Uterus (tissue), 4 donors: ENCODE data around the gene FAM120AOS. TPM values are rescaled to one million over a fixed set of nuclear protein-coding genes. Genes with fewer than 3 reads are reported as not detected.

Experiments
- DNase-seq, 2 donors: peaks; one replicate each; pipeline ENCODE4 v3.0.0-alpha.2; 2019 to 2020
- H3K27ac ChIP-seq, 2 donors: fragments of 200-600 bp; sonication (generic); 1 replicate in 1 of 2; 2 replicates in 1 of 2; pipeline ENCODE4 v1.5.1; 2016 to 2018
- H3K27me3 ChIP-seq, 2 donors: fragments of 200-600 bp; sonication (generic); one replicate each; pipeline ENCODE4 v1.5.1; 2018 to 2019; ENCODE audit warnings: control low read depth in 1 of 2
- H3K36me3 ChIP-seq, 2 donors: fragments of 200-600 bp; sonication (generic); one replicate each; pipeline ENCODE4 v1.5.1; 2019; ENCODE audit warnings: control low read depth in 1 of 2
- H3K4me1 ChIP-seq, 2 donors: fragments of 200-600 bp; sonication (generic); one replicate each; pipeline ENCODE4 v1.5.1; 2018 to 2019; ENCODE audit warnings: control low read depth in 1 of 2
- H3K4me3 ChIP-seq, 2 donors: fragments of 200-600 bp; sonication (generic); 1 replicate in 1 of 2; 2 replicates in 1 of 2; pipeline ENCODE4 v1.5.1; 2018 to 2019; ENCODE audit warnings: mild to moderate bottlenecking in 1 of 2
- H3K9me3 ChIP-seq, 2 donors: fragments of 200-600 bp; sonication (generic); one replicate each; pipeline ENCODE4 v1.5.1; 2019; ENCODE audit warnings: control low read depth in 1 of 2
- POLR2A ChIP-seq, 2 donors: fragments of 450-650 bp; IDR thresholded peaks; one replicate each; pipeline ENCODE4 v1.6.1; 2016; ENCODE audit warnings: antibody characterized with exemption in 2 of 2, mild to moderate bottlenecking in 1 of 2, moderate library complexity in 1 of 2
- intact Hi-C: fragments of 100-400 bp; cut with DNase I; formaldehyde crosslinking; loops from one replicate; pipeline ENCODE4 v1.15.1; 2023; ENCODE audit warnings: low total_unique reads
- total RNA-seq, 4 donors: library from RNA; depleted of rRNA in 3 of 4; stranded (reverse); fragments of >200 nt in 3 of 4; gene quantifications; one replicate each; pipeline versions ENCODE4 v1.1.0 to v1.2.4, GENCODE V29; 2014 to 2023
- TF ChIP-seq, protein P1 (sequence below), 4 experiments: fragments of 200-600 bp in 2 of 4; fragments of 450-650 bp in 2 of 4; sonication (generic) in 2 of 4; IDR thresholded peaks; one replicate each; pipeline ENCODE4 v1.5.1; 2016 to 2019; ENCODE audit warnings: antibody characterized with exemption in 4 of 4, mild to moderate bottlenecking in 2 of 4, moderate library complexity in 1 of 4
- donor health status: DM: yes; HTN: yes; CAD: no.

The FAM120AOS gene
- total RNA-seq, 4 donors from 2014 or later, result 8.5 to 45.2 (median 39.1) TPM

DNA sequence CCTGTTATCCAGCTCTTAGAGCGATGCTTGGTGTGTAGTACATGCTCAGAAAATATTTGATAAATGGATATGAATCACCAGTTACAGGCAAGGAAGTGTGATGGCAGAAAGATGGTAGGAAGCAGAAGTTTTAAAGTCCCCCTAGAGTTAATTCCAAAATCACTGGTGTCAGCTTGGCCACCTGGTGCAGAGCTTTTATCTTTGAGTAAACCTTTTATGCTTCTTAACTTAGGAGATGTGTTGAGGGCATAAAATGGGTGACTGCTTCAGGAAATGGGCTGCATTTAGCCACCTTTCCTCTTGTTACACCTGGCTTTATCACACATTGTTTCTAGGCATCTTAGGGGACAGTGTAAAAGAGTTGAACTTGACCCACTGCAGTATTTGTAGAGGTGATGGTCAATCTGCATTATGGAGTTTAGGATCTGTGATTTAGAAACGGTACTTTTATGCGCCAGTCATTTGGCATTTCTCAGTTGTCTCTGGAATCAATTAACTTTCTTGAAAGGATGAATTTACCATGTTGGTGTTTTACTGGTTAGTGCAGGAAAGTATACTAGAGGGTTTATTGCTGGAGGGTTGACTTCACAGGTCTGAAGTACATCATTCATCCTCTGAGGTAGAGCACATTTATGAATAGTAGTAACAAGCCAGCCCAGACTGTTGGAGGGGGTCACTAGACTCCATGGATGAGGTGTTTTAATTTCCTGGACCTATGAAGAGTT lies 7.5 kb upstream of the FAM120AOS start:
- TF ChIP-seq, protein P1, sequence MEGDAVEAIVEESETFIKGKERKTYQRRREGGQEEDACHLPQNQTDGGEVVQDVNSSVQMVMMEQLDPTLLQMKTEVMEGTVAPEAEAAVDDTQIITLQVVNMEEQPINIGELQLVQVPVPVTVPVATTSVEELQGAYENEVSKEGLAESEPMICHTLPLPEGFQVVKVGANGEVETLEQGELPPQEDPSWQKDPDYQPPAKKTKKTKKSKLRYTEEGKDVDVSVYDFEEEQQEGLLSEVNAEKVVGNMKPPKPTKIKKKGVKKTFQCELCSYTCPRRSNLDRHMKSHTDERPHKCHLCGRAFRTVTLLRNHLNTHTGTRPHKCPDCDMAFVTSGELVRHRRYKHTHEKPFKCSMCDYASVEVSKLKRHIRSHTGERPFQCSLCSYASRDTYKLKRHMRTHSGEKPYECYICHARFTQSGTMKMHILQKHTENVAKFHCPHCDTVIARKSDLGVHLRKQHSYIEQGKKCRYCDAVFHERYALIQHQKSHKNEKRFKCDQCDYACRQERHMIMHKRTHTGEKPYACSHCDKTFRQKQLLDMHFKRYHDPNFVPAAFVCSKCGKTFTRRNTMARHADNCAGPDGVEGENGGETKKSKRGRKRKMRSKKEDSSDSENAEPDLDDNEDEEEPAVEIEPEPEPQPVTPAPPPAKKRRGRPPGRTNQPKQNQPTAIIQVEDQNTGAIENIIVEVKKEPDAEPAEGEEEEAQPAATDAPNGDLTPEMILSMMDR (IDR thresholded peaks at IDR 0.05), result no peak
- no peak for TF ChIP-seq POLR2A (IDR thresholded peaks at IDR 0.05)
- no peaks in the 10 kb centered on the region for H3K36me3 ChIP-seq
- peaks cover 0 to 5% of the 10 kb centered on the region in 2 donors for H3K4me1 ChIP-seq
- intact Hi-C loops, result no loop called here
- H3K4me3 ChIP-seq, result no peak overlapping the region
- DNase-seq, result no peak
- H3K27me3 ChIP-seq, result no peaks in the 10 kb centered on the region
- H3K9me3 ChIP-seq, result no peaks in the 10 kb centered on the region
- H3K27ac ChIP-seq, result no peak overlapping the region

- Histone ChIP-seq H3K9me3 (no peaks in the 10 kb centered on the region), H3K4me3 (no peak overlapping the region), H3K4me1 (peaks cover 0 to 15% of the 10 kb centered on the region in 2 donors), H3K36me3 (no peaks in the 10 kb centered on the region), H3K27me3 (no peaks in the 10 kb centered on the region), H3K27ac (no peak overlapping the region)
- TF ChIP-seq, protein P1 (IDR thresholded peaks at IDR 0.05), result no peak
- no peak for TF ChIP-seq POLR2A (IDR thresholded peaks at IDR 0.05)
- intact Hi-C loops, result loop anchor here (10.0 kb wide), 1 partner anchor 705 kb away; no protein-coding TSS in a partner anchor
- DNase-seq, result no peak
Measured at GRCh38 chr9:93459432-93459847, 6.1 kb upstream of the FAM120AOS start.

GRCh38 chr9:93458712-93459111 lies 5.3 kb upstream of the FAM120AOS start:
- no peaks in the 10 kb centered on the region for H3K27me3 ChIP-seq
- no peaks in the 10 kb centered on the region for H3K36me3 ChIP-seq
- no peak overlapping the region for H3K27ac ChIP-seq
- intact Hi-C loops, result loop anchor here (10.0 kb wide), 1 partner anchor 706 kb away; no protein-coding TSS in a partner anchor
- peaks cover 0 to 18% of the 10 kb centered on the region in 2 donors for H3K4me1 ChIP-seq
- no peak for DNase-seq
- H3K4me3 ChIP-seq, result no peak overlapping the region
- H3K9me3 ChIP-seq, result no peaks in the 10 kb centered on the region
- no peak for TF ChIP-seq POLR2A (IDR thresholded peaks at IDR 0.05)

DNA sequence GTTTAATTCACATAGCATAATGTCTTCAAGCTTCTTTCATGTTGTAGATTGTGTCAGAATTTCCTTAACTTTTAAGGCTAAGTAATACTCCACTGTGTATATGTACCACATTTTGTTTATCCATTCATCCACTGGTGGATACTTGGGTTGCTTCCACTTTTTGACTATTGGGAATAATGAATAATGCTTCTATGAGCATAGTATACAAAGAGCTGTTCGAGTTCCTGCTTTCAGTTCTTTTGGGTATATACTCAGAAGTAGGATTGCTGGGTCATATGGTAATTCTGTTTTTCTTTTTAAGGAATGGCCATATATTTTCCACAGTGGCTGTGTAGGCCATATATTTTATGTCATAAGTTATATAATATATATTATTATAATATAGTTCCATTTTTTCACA lies 3.6 kb upstream of the FAM120AOS start:
- H3K36me3 ChIP-seq, result no peaks in the 10 kb centered on the region
- no peak overlapping the region for H3K4me3 ChIP-seq
- H3K27me3 ChIP-seq, result no peaks in the 10 kb centered on the region
- DNase-seq, result no peak
- peaks cover 0 to 18% of the 10 kb centered on the region in 2 donors for H3K4me1 ChIP-seq
- intact Hi-C loops, result loop anchor here (10.0 kb wide), 1 partner anchor 708 kb away; no protein-coding TSS in a partner anchor
- TF ChIP-seq POLR2A (IDR thresholded peaks at IDR 0.05), result no peak
- TF ChIP-seq, protein P1 (IDR thresholded peaks at IDR 0.05), result no peak
- H3K9me3 ChIP-seq, result no peaks in the 10 kb centered on the region
- H3K27ac ChIP-seq, result no peak overlapping the region

DNA sequence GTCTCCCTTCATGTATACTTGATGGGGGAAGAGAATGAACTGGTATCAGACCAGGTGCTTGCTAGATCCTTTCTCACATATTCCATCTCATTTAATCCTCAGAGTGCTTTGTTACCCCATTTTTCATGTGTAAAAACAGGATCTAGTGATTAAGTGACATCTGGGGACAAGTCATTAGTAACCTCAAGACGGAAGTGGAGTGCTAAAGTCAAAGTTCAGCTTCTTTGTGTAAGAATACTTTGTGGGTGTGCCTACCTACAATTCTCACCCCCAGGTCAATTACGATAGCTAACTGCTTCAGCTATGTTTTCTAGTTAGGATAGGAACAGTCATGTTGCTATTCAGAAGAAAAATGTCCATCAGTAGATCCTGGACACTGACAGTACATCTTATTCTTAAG lies 3.1 kb upstream of the FAM120AOS start:
- Histone ChIP-seq H3K36me3 (no peaks in the 10 kb centered on the region), H3K9me3 (no peaks in the 10 kb centered on the region), H3K27me3 (no peaks in the 10 kb centered on the region), H3K27ac (no peak overlapping the region), H3K4me1 (peaks cover 0 to 18% of the 10 kb centered on the region in 2 donors), H3K4me3 (no peak overlapping the region)
- intact Hi-C loops, result loop anchor here (10.0 kb wide), 1 partner anchor 708 kb away; no protein-coding TSS in a partner anchor
- TF ChIP-seq, protein P1 (IDR thresholded peaks at IDR 0.05), result no peak
- no peak for TF ChIP-seq POLR2A (IDR thresholded peaks at IDR 0.05)
- no peak for DNase-seq
